OCI-LY7 (cell line): ENCODE measurements around the gene ACD. TPM values are rescaled to one million over a fixed set of nuclear protein-coding genes. Genes with fewer than 3 reads are reported as not detected.
A peak's percentile ranks its signal among the peaks of the same experiment; 100 is the strongest.

ENCODE experiments used
- BruUV-seq: library from RNA; stranded (reverse); fragments of 400-500 nt; replicated peaks from 2 replicates; lab custom pipeline; 2021; lab: Mats Ljungman, UMichigan
- CTCF ChIA-PET: fragments of 300-600 bp; sonication (Branson Sonifier 250); formaldehyde crosslinking; loops from one replicate; lab custom pipeline; 2022; ENCODE audit warnings: antibody characterized with exemption; ENCODE audit not compliant: unreplicated experiment; lab: Charles Lee
- POLR2A ChIA-PET: fragments of 300-600 bp; sonication (Branson Sonifier 250); formaldehyde crosslinking; loops from one replicate; lab custom pipeline; 2022; ENCODE audit warnings: antibody characterized with exemption; lab: Charles Lee
- DNase-seq: peaks from one replicate; pipeline ENCODE4 v3.0.0-alpha.2; 2015; ENCODE audit warnings: low spot score
- H2AFZ ChIP-seq: fragments of 200-600 bp; sonication (generic), shearing (Covaris generic); 2 replicates; pipeline ENCODE4 v1.6.1; 2014; ENCODE audit warnings: mild to moderate bottlenecking, antibody characterized with exemption, low read length, moderate library complexity
- H3K27ac ChIP-seq: fragments of 200-600 bp; sonication (generic); 2 replicates; pipeline ENCODE4 v1.5.1; 2014; ENCODE audit warnings: mixed run types, low read depth, mild to moderate bottlenecking, moderate library complexity, low read length, inconsistent platforms; ENCODE audit not compliant: poor library complexity, severe bottlenecking
- H3K36me3 ChIP-seq: fragments of 200-600 bp; sonication (generic); 2 replicates; pipeline ENCODE4 v1.6.1; 2014; ENCODE audit warnings: mild to moderate bottlenecking, antibody characterized with exemption, low read length, moderate library complexity, mixed read lengths; ENCODE audit not compliant: insufficient read depth
- H3K4me1 ChIP-seq: fragments of 200-600 bp; sonication (generic); 2 replicates; pipeline ENCODE4 v1.5.1; 2014; ENCODE audit warnings: mild to moderate bottlenecking, low read length; ENCODE audit not compliant: insufficient read depth, poor library complexity, severe bottlenecking
- H3K4me2 ChIP-seq: fragments of 200-600 bp; sonication (generic); 2 replicates; pipeline ENCODE4 v1.6.1; 2014; ENCODE audit warnings: mild to moderate bottlenecking, low read length
- H3K4me3 ChIP-seq: fragments of 200-600 bp; sonication (generic); 2 replicates; pipeline ENCODE4 v1.5.1; 2014; ENCODE audit warnings: mild to moderate bottlenecking, low read depth, low read length; ENCODE audit not compliant: poor library complexity, severe bottlenecking
- H3K79me2 ChIP-seq: fragments of 200-600 bp; sonication (generic); 2 replicates; pipeline ENCODE4 v1.6.1; 2016; ENCODE audit warnings: low read depth, mild to moderate bottlenecking, low read length, moderate library complexity, mixed read lengths; ENCODE audit not compliant: insufficient read depth
- H3K9me2 ChIP-seq: fragments of 200-600 bp; sonication (generic); 2 replicates; pipeline ENCODE4 v1.6.1; 2016; ENCODE audit warnings: mild to moderate bottlenecking, low read length, mixed read lengths; ENCODE audit not compliant: insufficient read depth
- H3K9me3 ChIP-seq: fragments of 200-600 bp; sonication (generic); 2 replicates; pipeline ENCODE4 v1.6.1; 2014; ENCODE audit warnings: mild to moderate bottlenecking, mixed run types, low read length, mixed read lengths
- H4K20me1 ChIP-seq: fragments of 200-600 bp; sonication (generic); 2 replicates; pipeline ENCODE4 v1.6.1; 2014; ENCODE audit warnings: mild to moderate bottlenecking, antibody characterized with exemption, low read length, moderate library complexity, mixed read lengths; ENCODE audit not compliant: insufficient read depth
- CTCF ChIP-seq: fragments of 200-600 bp; sonication (generic); conservative IDR thresholded peaks from 2 replicates; pipeline ENCODE4 v1.5.1; 2014; ENCODE audit warnings: mild to moderate bottlenecking, antibody characterized with exemption, low read length, moderate library complexity, mixed read lengths
- EZH2phosphoT487 ChIP-seq: fragments of 200-600 bp; sonication (generic); IDR thresholded peaks from 2 replicates; pipeline ENCODE4 v1.6.1; 2018; ENCODE audit warnings: low read depth, borderline replicate concordance, mild to moderate bottlenecking, mixed run types, antibody characterized with exemption, low read length, moderate library complexity, mixed read lengths
- intact Hi-C: fragments of 100-400 bp; cut with micrococcal nuclease; formaldehyde crosslinking; loops from one replicate; pipeline ENCODE4 v1.10.0; 2022; ENCODE audit not compliant: unreplicated experiment
- total RNA-seq, 2 experiments: library from RNA; depleted of rRNA in 1 of 2; stranded (reverse); fragments of >200 nt in 1 of 2; shearing (Covaris generic) in 1 of 2; gene quantifications; 2 replicates each; pipeline ENCODE4 v1.2.3, GENCODE V29; 2014 to 2022

The ACD gene
- total RNA-seq, 2 experiments from 2014 or later, result 33.7 to 45.4 TPM

- Histone ChIP-seq H3K9me2 (no peaks in the 10 kb centered on the region), H3K36me3 (no peaks in the 10 kb centered on the region), H3K27ac (peak overlapping the region; percentile 80), H3K4me3 (peak overlapping the region; percentile 69), H3K4me1 (peaks cover 38% of the 10 kb centered on the region), H3K9me3 (no peaks in the 10 kb centered on the region), H3K79me2 (no peaks in the 10 kb centered on the region), H3K4me2 (peak overlapping the region; percentile 93), H2AFZ (peak overlapping the region; percentile 60; the same call in 1 of the 2 replicates), H4K20me1 (no peaks in the 10 kb centered on the region)
- DNase-seq, result peak; percentile 96
- CTCF ChIA-PET, result interaction anchor here (0.7 to 2.3 kb wide), 6 partner anchors 22 to 179 kb away, joined by 3 to 9 read pairs (median 5); no protein-coding TSS in a partner anchor
- POLR2A ChIA-PET, result interaction anchor here (0.6 to 1.6 kb wide), 7 partner anchors 23 to 198 kb away, joined by 3 to 6 read pairs (median 3); partner anchors contain the start of gene CARMIL2
- no TSS peak for BruUV-seq
- TF ChIP-seq CTCF (peak; percentile 79), EZH2phosphoT487 (no peak)
- intact Hi-C loops, result loop anchor here (1.0 kb wide), 1 partner anchor 147 kb away; no protein-coding TSS in a partner anchor
These were observed 7.9 kb upstream of the ACD start for GRCh38 chr16:67667817-67668494.

GRCh38 chr16:67667453-67667816 lies 7.4 kb upstream of the ACD start:
- TF ChIP-seq CTCF, result no peak
- no peak for TF ChIP-seq EZH2phosphoT487
- Histone ChIP-seq H4K20me1 (no peaks in the 10 kb centered on the region), H3K36me3 (no peaks in the 10 kb centered on the region), H3K4me2 (peak overlapping the region; percentile 93), H3K9me3 (no peaks in the 10 kb centered on the region), H3K27ac (peak overlapping the region; percentile 80), H3K4me1 (peaks cover 38% of the 10 kb centered on the region), H2AFZ (peak overlapping the region; percentile 60; the same call in 1 of the 2 replicates), H3K79me2 (no peaks in the 10 kb centered on the region), H3K9me2 (no peaks in the 10 kb centered on the region), H3K4me3 (peak overlapping the region; percentile 69)
- DNase-seq, result no peak
- CTCF ChIA-PET, result interaction anchor here (0.7 to 2.3 kb wide), 5 partner anchors 104 to 178 kb away, joined by 3 to 9 read pairs (median 6); no protein-coding TSS in a partner anchor
- no TSS peak for BruUV-seq
- POLR2A ChIA-PET, result interaction anchor here (0.6 to 1.6 kb wide), 6 partner anchors 23 to 198 kb away, joined by 3 to 6 read pairs (median 4); partner anchors contain the start of gene CARMIL2
- intact Hi-C loops, result no loop called here
